Heart left ventricle (tissue), 16 donors: ENCODE measurements around the gene TC2N. TPM values are rescaled to one million over a fixed set of nuclear protein-coding genes. Genes with fewer than 3 reads are reported as not detected.

Source experiments
- ATAC-seq, 4 donors: fragments of 200-7000 bp; cut with Tn5 transposase; one replicate each; pipeline ENCODE4 v1.9.1; 2020 to 2022; ENCODE audit warnings: moderate library complexity in 4 of 4, mild to moderate bottlenecking in 3 of 4, moderate number of reproducible peaks in 1 of 4
- DNase-seq, 5 donors: peaks; one replicate each; pipeline ENCODE4 v3.0.0-alpha.2; 2020
- H3K27ac ChIP-seq, 12 donors: fragments of 200-600 bp; sonication (generic) in 4 of 12; one replicate each; pipeline versions ENCODE4 v1.5.0 to v1.8.0; 2016 to 2022; ENCODE audit warnings: mild to moderate bottlenecking in 2 of 12
- H3K27me3 ChIP-seq, 9 donors: fragments of 200-600 bp; sonication (generic) in 2 of 9; one replicate each; pipeline versions ENCODE4 v1.5.1 to v1.8.0; 2016 to 2022; ENCODE audit warnings: mild to moderate bottlenecking in 3 of 9
- H3K36me3 ChIP-seq, 9 donors: fragments of 200-600 bp; sonication (generic) in 2 of 9; one replicate each; pipeline versions ENCODE4 v1.5.0 to v1.8.0; 2018 to 2022; ENCODE audit warnings: mild to moderate bottlenecking in 2 of 9
- H3K4me1 ChIP-seq, 12 donors: fragments of 200-600 bp; sonication (generic) in 4 of 12; one replicate each; pipeline versions ENCODE4 v1.5.0 to v1.8.0; 2016 to 2022; ENCODE audit warnings: mild to moderate bottlenecking in 3 of 12
- H3K4me3 ChIP-seq, 12 donors: fragments of 200-600 bp; sonication (generic) in 4 of 12; one replicate each; pipeline versions ENCODE4 v1.5.0 to v1.8.0; 2017 to 2022; ENCODE audit warnings: mild to moderate bottlenecking in 9 of 12, moderate library complexity in 4 of 12
- H3K9me3 ChIP-seq, 12 donors: fragments of 200-600 bp; sonication (generic) in 4 of 12; one replicate each; pipeline versions ENCODE4 v1.5.0 to v1.8.0; 2016 to 2022; ENCODE audit warnings: mild to moderate bottlenecking in 1 of 12
- CTCF ChIP-seq, 12 donors: fragments of 200-600 bp; sonication (generic) in 4 of 12; IDR thresholded peaks; one replicate each; pipeline versions ENCODE4 v1.5.0 to v1.8.0; 2018 to 2022; ENCODE audit warnings: antibody characterized with exemption in 12 of 12, mild to moderate bottlenecking in 5 of 12
- POLR2A ChIP-seq, 2 donors: fragments of 450-650 bp; IDR thresholded peaks; one replicate each; pipeline ENCODE4 v1.6.1; 2017; ENCODE audit warnings: antibody characterized with exemption in 2 of 2, mild to moderate bottlenecking in 2 of 2, moderate library complexity in 2 of 2
- WGBS, 4 donors: extraction: QIAGEN DNeasy Blood & Tissue Kit in 2 of 4; methylation state at CpG; one replicate each; pipeline versions ENCODE4 v1.1.5 to v1.1.7; 2013 to 2018; 5-methylcytosine and 5-hydroxymethylcytosine counted together
- intact Hi-C, 10 donors: fragments of 100-400 bp; cut with DNase I; formaldehyde crosslinking; loops; one replicate each; pipeline versions ENCODE4 v1.11.1 to v1.14.2; 2022
- polyA plus RNA-seq, 2 donors: library from polyadenylated mRNA; stranded (reverse); fragments of 200-250 nt; gene quantifications; one replicate each; pipeline ENCODE4 v1.2.3, GENCODE V29; 2013
- total RNA-seq, 9 donors: library from RNA; depleted of rRNA in 2 of 9; stranded (reverse); fragments of >200 nt in 2 of 9; fragmentation: NEBNext Ultra II Directional in 3 of 9; extraction: Animal tissue kit (Norgen Biotek cat#: 25700) in 3 of 9; gene quantifications; one replicate each; pipeline versions ENCODE4 v1.1.0 to v1.2.4, GENCODE V29; 2016 to 2023
- donor health status: ischemic (EF 13 %, LVEDD 7.1; RV severe dilation, severe dysfunction).
- donor health status: healthy with polysubstance abuse.
- donor health status: DM: no; HTN: yes; CAD: no.
- donor health status: DM: no; HTN: no; CAD: no.
- donor health status: ischemic (EF 25% LVEDD 6.9; RV normal size, moderate dysfunction).
- donor health status: ischemic (EF 25% LVEDD 5.7; RV mildly dilated, moderate dysfunction).
- donor health status: healthy.
- donor health status: DM: yes; HTN: yes; CAD: no.
- donor health status: ischemic (EF 35%, LVEDD 5.7; RV mildly dilated, moderate dysfunction).
- donor health status: nonischemic (EF 11% LVEDD 7.7; RV severe dilation, severe dysfunction).
- donor health status: DM: yes; HTN: yes; CAD: no.
- donor health status: PGD.
- donor health status: ischemic (EF 29% LVEDD 5.4; RV normal size, mild dysfunction).
- donor health status: nonischemic (EF 23%, LVEDD 6.1; RV moderate dilation, normal function).

The TC2N gene
- total and polyA plus RNA-seq, 11 donors, result 1.1 to 17.1 (median 2.8) TPM

GRCh38 chr14:91876492-91876891 is 9.2 kb upstream of the TC2N start:
- TF ChIP-seq POLR2A (IDR thresholded peaks at IDR 0.05), result no peak
- no peak for TF ChIP-seq CTCF (IDR thresholded peaks at IDR 0.05)
- 77 to 83% (median 80%) methylated on average over 6 of the region's 6 CpGs for WGBS, 4 donors
- ATAC-seq (no peak), DNase-seq (no peak)
- H3K27ac ChIP-seq, result no peak overlapping the region
- peaks cover 0 to 82% (median 3%) of the 10 kb centered on the region in 9 donors for H3K36me3 ChIP-seq
- no peaks in the 10 kb centered on the region for H3K9me3 ChIP-seq
- H3K4me3 ChIP-seq, result no peak overlapping the region
- intact Hi-C loops, result no loop called here
- peaks cover 0 to 8% (median 0%) of the 10 kb centered on the region in 9 donors for H3K27me3 ChIP-seq
- H3K4me1 ChIP-seq, result peaks cover 0 to 28% (median 9%) of the 10 kb centered on the region in 12 donors

- WGBS, 4 donors, result 67 to 73% (median 70%) methylated on average over 9 of the region's 9 CpGs
- Histone ChIP-seq H3K36me3 (peaks cover 0 to 82% (median 3%) of the 10 kb centered on the region in 9 donors), H3K4me1 (peaks cover 0 to 32% (median 9%) of the 10 kb centered on the region in 12 donors), H3K9me3 (no peaks in the 10 kb centered on the region), H3K4me3 (no peak overlapping the region), H3K27me3 (peaks cover 0 to 5% (median 0%) of the 10 kb centered on the region in 9 donors), H3K27ac (no peak overlapping the region)
- no peak for ATAC-seq
- intact Hi-C loops, result no loop called here
- TF ChIP-seq POLR2A (IDR thresholded peaks at IDR 0.05) (no peak), CTCF (IDR thresholded peaks at IDR 0.05) (no peak)
- DNase-seq, result no peak
Observed at GRCh38 chr14:91875525-91876286, 8.4 kb upstream of the TC2N start.

- intact Hi-C loops, result no loop called here
- no peak for ATAC-seq
- no peaks in the 10 kb centered on the region for H3K9me3 ChIP-seq
- no peak for DNase-seq
- peaks cover 0 to 5% (median 0%) of the 10 kb centered on the region in 9 donors for H3K27me3 ChIP-seq
- 78 to 91% (median 83%) methylated on average over 13 to 15 of the region's 15 CpGs for WGBS, 4 donors
- H3K4me3 ChIP-seq, result peak overlapping the region in 1 of 12 donors; percentile 27
- H3K36me3 ChIP-seq, result peaks cover 0 to 83% (median 3%) of the 10 kb centered on the region in 9 donors
- TF ChIP-seq CTCF (IDR thresholded peaks at IDR 0.05) (no peak), POLR2A (IDR thresholded peaks at IDR 0.05) (no peak)
- peak overlapping the region in 5 of 12 donors; percentile 9 to 70 (median 51) for H3K27ac ChIP-seq
- peaks cover 0 to 35% (median 9%) of the 10 kb centered on the region in 12 donors for H3K4me1 ChIP-seq
Observed at GRCh38 chr14:91873471-91874415, 6.4 kb upstream of the TC2N start.
